WTC11 (cell line): ENCODE measurements around the gene CDC6.

Experiments
- CREM ChIP-seq: sonication (generic); formaldehyde crosslinking; IDR thresholded peaks from 2 replicates; pipeline ENCODE4 v1.8.1; 2022; ENCODE audit warnings: mild to moderate bottlenecking, missing genetic modification reagents, moderate library complexity
- CTCF ChIP-seq: fragments of 200-600 bp; IDR thresholded peaks from 2 replicates; pipeline ENCODE4 v1.8.0; 2022; ENCODE audit warnings: antibody characterized with exemption
- FOXP4 ChIP-seq: sonication (generic); formaldehyde crosslinking; IDR thresholded peaks from 2 replicates; pipeline ENCODE4 v1.8.0; 2022; ENCODE audit warnings: mild to moderate bottlenecking, missing genetic modification reagents
- JUN ChIP-seq: sonication (generic); formaldehyde crosslinking; IDR thresholded peaks from 2 replicates; pipeline ENCODE4 v1.8.0; 2023; ENCODE audit warnings: mild to moderate bottlenecking, missing genetic modification reagents
- TEAD4 ChIP-seq: sonication (generic); formaldehyde crosslinking; IDR thresholded peaks from 2 replicates; pipeline ENCODE4 v1.8.0; 2022; ENCODE audit warnings: mild to moderate bottlenecking, missing genetic modification reagents
- ZNF121 ChIP-seq: sonication (generic); formaldehyde crosslinking; IDR thresholded peaks from 2 replicates; pipeline ENCODE4 v1.8.0; 2023; ENCODE audit warnings: missing genetic modification reagents
- ZNF317 ChIP-seq: sonication (generic); formaldehyde crosslinking; IDR thresholded peaks from 2 replicates; pipeline ENCODE4 v1.8.1; 2023; ENCODE audit warnings: low read depth, mild to moderate bottlenecking, moderate library complexity, missing genetic modification reagents, borderline replicate concordance
- TF ChIP-seq, protein P1 (sequence below): sonication (generic); formaldehyde crosslinking; conservative IDR thresholded peaks from 2 replicates; pipeline ENCODE4 v1.8.1; 2022; ENCODE audit warnings: mild to moderate bottlenecking, missing genetic modification reagents
- TF ChIP-seq, protein P2 (sequence below): sonication (generic); formaldehyde crosslinking; IDR thresholded peaks from 2 replicates; pipeline ENCODE4 v1.8.1; 2023; ENCODE audit warnings: mild to moderate bottlenecking, missing genetic modification reagents
- TF ChIP-seq, protein P3 (sequence below): sonication (generic); formaldehyde crosslinking; IDR thresholded peaks from 2 replicates; pipeline ENCODE4 v1.8.0; 2022; ENCODE audit warnings: mild to moderate bottlenecking, missing genetic modification reagents
- TF ChIP-seq, protein P4 (sequence below): sonication (generic); formaldehyde crosslinking; IDR thresholded peaks from 2 replicates; pipeline ENCODE4 v1.8.1; 2023; ENCODE audit warnings: mild to moderate bottlenecking, missing genetic modification reagents, borderline replicate concordance
- TF ChIP-seq, protein P5 (sequence below): sonication (generic); formaldehyde crosslinking; IDR thresholded peaks from 2 replicates; pipeline ENCODE4 v1.8.1; 2022; ENCODE audit warnings: missing genetic modification reagents, borderline replicate concordance
- TF ChIP-seq, protein P6 (sequence below): sonication (generic); formaldehyde crosslinking; conservative IDR thresholded peaks from 2 replicates; pipeline ENCODE4 v1.8.1; 2023; ENCODE audit warnings: mild to moderate bottlenecking, low read depth, missing genetic modification reagents, moderate library complexity
- TF ChIP-seq, protein P7 (sequence below): sonication (generic); formaldehyde crosslinking; IDR thresholded peaks from 2 replicates; pipeline ENCODE4 v1.8.1; 2023; ENCODE audit warnings: mild to moderate bottlenecking, missing genetic modification reagents, moderate library complexity

- TF ChIP-seq CTCF (no peak), ZNF317 (CRISPR knock-in tag) (no peak), TEAD4 (no peak), CREM (CRISPR knock-in tag) (no peak), FOXP4 (CRISPR knock-in tag) (no peak), JUN (CRISPR knock-in tag) (no peak), ZNF121 (CRISPR knock-in tag) (no peak)
- TF ChIP-seq, protein P1, sequence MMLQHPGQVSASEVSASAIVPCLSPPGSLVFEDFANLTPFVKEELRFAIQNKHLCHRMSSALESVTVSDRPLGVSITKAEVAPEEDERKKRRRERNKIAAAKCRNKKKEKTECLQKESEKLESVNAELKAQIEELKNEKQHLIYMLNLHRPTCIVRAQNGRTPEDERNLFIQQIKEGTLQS (CRISPR knock-in tag), result no peak
- TF ChIP-seq, protein P2, sequence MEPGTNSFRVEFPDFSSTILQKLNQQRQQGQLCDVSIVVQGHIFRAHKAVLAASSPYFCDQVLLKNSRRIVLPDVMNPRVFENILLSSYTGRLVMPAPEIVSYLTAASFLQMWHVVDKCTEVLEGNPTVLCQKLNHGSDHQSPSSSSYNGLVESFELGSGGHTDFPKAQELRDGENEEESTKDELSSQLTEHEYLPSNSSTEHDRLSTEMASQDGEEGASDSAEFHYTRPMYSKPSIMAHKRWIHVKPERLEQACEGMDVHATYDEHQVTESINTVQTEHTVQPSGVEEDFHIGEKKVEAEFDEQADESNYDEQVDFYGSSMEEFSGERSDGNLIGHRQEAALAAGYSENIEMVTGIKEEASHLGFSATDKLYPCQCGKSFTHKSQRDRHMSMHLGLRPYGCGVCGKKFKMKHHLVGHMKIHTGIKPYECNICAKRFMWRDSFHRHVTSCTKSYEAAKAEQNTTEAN (CRISPR knock-in tag), result no peak
- TF ChIP-seq, protein P3, sequence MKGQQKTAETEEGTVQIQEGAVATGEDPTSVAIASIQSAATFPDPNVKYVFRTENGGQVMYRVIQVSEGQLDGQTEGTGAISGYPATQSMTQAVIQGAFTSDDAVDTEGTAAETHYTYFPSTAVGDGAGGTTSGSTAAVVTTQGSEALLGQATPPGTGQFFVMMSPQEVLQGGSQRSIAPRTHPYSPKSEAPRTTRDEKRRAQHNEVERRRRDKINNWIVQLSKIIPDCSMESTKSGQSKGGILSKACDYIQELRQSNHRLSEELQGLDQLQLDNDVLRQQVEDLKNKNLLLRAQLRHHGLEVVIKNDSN (CRISPR knock-in tag), result no peak
- TF ChIP-seq, protein P4, sequence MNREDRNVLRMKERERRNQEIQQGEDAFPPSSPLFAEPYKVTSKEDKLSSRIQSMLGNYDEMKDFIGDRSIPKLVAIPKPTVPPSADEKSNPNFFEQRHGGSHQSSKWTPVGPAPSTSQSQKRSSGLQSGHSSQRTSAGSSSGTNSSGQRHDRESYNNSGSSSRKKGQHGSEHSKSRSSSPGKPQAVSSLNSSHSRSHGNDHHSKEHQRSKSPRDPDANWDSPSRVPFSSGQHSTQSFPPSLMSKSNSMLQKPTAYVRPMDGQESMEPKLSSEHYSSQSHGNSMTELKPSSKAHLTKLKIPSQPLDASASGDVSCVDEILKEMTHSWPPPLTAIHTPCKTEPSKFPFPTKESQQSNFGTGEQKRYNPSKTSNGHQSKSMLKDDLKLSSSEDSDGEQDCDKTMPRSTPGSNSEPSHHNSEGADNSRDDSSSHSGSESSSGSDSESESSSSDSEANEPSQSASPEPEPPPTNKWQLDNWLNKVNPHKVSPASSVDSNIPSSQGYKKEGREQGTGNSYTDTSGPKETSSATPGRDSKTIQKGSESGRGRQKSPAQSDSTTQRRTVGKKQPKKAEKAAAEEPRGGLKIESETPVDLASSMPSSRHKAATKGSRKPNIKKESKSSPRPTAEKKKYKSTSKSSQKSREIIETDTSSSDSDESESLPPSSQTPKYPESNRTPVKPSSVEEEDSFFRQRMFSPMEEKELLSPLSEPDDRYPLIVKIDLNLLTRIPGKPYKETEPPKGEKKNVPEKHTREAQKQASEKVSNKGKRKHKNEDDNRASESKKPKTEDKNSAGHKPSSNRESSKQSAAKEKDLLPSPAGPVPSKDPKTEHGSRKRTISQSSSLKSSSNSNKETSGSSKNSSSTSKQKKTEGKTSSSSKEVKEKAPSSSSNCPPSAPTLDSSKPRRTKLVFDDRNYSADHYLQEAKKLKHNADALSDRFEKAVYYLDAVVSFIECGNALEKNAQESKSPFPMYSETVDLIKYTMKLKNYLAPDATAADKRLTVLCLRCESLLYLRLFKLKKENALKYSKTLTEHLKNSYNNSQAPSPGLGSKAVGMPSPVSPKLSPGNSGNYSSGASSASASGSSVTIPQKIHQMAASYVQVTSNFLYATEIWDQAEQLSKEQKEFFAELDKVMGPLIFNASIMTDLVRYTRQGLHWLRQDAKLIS (CRISPR knock-in tag), result no peak
- TF ChIP-seq, protein P5, sequence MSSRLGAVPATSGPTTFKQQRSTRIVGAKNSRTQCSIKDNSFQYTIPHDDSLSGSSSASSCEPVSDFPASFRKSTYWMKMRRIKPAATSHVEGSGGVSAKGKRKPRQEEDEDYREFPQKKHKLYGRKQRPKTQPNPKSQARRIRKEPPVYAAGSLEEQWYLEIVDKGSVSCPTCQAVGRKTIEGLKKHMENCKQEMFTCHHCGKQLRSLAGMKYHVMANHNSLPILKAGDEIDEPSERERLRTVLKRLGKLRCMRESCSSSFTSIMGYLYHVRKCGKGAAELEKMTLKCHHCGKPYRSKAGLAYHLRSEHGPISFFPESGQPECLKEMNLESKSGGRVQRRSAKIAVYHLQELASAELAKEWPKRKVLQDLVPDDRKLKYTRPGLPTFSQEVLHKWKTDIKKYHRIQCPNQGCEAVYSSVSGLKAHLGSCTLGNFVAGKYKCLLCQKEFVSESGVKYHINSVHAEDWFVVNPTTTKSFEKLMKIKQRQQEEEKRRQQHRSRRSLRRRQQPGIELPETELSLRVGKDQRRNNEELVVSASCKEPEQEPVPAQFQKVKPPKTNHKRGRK (CRISPR knock-in tag), result no peak
- TF ChIP-seq, protein P6, sequence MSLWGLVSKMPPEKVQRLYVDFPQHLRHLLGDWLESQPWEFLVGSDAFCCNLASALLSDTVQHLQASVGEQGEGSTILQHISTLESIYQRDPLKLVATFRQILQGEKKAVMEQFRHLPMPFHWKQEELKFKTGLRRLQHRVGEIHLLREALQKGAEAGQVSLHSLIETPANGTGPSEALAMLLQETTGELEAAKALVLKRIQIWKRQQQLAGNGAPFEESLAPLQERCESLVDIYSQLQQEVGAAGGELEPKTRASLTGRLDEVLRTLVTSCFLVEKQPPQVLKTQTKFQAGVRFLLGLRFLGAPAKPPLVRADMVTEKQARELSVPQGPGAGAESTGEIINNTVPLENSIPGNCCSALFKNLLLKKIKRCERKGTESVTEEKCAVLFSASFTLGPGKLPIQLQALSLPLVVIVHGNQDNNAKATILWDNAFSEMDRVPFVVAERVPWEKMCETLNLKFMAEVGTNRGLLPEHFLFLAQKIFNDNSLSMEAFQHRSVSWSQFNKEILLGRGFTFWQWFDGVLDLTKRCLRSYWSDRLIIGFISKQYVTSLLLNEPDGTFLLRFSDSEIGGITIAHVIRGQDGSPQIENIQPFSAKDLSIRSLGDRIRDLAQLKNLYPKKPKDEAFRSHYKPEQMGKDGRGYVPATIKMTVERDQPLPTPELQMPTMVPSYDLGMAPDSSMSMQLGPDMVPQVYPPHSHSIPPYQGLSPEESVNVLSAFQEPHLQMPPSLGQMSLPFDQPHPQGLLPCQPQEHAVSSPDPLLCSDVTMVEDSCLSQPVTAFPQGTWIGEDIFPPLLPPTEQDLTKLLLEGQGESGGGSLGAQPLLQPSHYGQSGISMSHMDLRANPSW (CRISPR knock-in tag), result no peak
- TF ChIP-seq, protein P7, sequence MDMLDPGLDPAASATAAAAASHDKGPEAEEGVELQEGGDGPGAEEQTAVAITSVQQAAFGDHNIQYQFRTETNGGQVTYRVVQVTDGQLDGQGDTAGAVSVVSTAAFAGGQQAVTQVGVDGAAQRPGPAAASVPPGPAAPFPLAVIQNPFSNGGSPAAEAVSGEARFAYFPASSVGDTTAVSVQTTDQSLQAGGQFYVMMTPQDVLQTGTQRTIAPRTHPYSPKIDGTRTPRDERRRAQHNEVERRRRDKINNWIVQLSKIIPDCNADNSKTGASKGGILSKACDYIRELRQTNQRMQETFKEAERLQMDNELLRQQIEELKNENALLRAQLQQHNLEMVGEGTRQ (CRISPR knock-in tag), result no peak
Measured at GRCh38 chr17:40352779-40353394, 65.2 kb downstream of the CDC6 start.
